Hepatic stellate cell (primary cell): Measurements from ENCODE around the gene EME2.
"Not testable (repeated sequence)": the region's sequence is repeated elsewhere in the genome, so short reads cannot be mapped to it uniquely, and the experiment has no call there.

Experiments used
- DNase-seq: peaks from one replicate; pipeline ENCODE4 v3.0.0; 2011; ENCODE audit warnings: low spot score

EME2 gene, protein sequence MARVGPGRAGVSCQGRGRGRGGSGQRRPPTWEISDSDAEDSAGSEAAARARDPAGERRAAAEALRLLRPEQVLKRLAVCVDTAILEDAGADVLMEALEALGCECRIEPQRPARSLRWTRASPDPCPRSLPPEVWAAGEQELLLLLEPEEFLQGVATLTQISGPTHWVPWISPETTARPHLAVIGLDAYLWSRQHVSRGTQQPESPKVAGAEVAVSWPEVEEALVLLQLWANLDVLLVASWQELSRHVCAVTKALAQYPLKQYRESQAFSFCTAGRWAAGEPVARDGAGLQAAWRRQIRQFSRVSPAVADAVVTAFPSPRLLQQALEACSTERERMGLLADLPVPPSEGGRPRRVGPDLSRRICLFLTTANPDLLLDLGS

DNA sequence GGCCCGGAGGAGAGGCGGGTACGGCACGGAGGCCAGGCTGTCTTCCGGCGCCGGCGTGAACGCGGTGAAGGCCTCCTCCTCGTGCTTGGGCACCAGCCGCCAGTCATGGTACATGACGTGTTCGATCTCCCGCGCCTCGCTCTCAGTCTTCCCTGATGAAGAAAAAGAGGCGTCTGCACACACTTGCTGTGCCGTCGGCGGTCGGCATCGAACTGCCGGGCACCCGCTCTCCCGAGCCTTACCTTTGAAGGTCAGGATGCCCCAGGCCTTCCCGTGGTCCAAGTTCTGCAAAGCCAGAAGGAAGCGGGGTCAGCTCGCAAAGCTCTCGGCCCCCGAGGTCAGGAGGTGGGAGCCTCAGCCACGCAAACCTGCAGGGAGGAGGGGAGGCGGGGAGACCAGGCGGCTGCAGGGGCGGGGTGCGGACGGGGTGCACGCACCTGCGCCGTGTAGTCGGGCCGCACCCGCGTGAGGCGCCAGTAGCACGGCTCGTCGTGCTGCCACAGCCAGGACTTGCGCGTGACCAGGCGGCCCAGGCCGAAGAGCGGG, at the start of gene EME2:
EME2 (plus strand) TSS at position 449 of the 546 bp plus-strand sequence. CDS start 418 bp downstream, outside the sequence.
- peak; percentile 38 for DNase-seq

DNA sequence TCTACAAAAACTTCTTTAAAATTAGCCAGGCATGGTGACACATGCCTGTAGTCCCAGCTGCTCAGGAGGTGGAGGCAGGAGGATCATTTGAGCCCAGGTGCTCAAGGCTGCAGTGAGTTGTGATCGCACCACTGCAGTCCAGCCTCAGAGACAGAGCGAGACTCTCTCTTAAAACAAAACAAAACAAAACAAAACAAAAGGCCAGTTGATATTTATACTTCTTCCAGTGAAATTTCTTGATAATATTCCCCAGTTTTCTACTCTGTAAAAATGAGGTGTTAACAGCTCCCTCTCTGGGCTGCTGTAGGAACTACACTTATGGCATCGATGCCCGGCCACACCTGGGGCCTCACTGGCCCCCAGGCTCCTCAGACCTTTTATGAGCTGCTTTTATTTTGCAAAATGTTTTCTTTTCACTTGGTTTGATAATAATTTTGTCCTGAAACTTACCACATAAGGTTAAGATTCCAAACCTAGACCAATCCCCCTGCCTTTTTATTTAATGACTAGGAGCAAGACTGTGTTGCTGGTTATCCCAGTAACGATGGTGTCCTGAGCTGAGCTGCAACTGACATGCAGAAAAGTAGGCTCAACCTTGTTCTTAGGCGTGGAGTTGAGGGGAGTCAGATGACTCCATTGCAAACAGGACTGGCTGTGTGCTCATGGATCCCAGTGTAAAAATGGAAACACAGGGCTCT, 49.0 kb upstream of the EME2 start:
- DNase-seq: peak; percentile 45

DNA sequence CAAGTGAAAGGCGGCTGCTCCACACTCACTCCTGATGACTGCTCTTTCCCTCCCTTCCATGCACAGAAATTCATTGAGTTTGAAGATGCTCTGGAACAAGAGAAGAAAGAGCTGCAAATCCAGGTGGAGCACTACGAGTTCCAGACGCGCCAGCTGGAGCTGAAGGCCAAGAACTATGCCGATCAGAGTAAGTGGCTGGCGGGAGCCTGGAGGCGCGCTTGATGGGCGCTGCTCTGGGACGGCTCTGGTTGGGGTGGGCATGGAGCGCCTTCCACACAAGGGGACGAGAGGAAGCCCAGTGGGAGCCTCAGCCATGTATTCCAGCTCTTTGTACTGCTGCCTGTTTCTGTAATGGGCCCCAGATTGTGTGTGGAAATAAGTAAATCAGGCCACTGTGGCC, 48.1 kb upstream of the EME2 start:
- no peak for DNase-seq

DNA sequence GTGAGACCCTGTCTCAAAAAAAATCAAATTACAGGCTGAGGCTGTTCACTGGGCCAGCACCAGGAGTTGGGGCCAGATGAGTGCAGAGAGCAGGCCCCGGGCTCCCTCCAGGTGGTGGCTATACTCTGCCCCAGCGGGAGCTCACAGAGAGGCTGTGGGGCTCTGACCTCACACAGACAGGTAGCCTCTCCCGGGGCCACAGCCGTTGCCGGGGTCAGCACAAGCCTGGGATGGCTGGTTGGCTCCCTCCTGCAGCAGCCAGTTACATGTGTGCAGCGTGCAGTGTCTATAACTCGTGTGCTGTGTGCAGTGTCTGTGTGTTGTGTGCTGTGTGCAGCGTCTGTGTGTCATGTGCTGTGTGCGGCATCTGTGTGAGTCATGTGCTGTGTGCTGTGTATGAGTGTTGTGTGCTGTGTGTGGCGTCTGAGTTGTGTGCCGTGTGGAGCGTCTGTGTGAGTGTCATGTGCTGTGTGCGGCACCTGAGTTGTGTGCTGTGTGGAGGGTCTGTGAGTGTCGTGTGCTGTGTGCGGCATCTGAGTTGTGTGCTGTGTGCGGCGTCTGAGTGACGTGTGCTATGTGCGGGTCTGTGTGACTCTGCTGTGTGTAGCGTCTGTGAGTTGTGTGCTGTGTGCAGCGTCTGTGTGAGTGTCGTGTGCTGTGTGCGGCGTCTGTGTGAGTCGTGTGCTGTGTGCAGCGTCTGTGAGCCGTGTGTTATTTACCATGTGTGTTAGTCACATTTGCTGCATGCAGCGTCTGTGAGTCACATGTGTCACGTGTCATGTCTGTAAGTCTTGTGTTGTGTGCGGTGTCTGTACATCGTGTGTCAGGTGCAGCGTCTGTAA, 45.7 kb upstream of the EME2 start:
- no peak for DNase-seq

DNA sequence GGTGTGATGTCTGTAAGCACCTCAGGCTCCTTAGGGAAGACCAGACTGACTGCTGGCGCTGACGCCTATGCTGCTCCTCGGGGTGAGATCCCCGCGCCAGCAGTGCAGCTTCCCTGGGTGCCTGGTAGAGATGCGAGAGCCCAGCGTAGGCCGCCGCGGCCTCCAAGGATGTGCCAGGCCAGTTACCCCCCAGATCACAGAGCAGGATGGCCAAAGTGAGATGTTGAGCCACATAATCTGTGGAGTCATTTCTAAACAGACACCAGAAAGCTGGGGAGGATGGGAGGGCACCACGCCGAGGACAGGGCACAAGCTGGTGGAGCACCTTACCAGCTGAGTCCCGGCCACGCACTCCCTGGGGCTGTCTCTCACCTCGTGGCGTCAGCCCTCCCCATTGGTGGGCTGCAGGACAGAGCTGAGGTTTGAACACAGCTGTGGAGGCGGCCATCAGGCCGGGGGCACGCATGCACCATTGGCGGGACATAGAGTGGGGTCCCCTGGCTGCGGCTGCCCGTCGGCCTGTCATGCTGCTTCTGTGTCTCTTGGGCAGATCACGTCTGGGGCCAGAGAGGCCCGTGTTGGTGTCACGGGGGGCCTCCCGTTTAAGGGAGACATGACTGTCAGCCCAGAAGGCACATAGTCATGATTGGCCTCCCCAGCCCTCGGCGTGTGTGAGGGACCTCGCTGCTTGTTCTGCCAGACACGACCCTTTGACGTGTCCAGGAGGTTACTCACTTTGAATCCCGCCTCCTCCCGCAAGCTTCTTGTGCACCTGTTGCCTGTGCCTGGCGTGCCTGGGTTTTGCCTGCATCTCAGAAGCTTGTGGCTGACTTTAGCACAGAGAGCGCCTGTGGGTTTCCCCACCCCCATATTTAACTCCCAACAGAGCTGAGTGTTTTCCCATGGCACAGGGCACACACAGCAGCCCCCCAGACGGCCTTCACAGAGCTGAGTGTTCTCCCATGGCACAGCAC, 44.7 kb upstream of the EME2 start:
- no peak for DNase-seq

DNA sequence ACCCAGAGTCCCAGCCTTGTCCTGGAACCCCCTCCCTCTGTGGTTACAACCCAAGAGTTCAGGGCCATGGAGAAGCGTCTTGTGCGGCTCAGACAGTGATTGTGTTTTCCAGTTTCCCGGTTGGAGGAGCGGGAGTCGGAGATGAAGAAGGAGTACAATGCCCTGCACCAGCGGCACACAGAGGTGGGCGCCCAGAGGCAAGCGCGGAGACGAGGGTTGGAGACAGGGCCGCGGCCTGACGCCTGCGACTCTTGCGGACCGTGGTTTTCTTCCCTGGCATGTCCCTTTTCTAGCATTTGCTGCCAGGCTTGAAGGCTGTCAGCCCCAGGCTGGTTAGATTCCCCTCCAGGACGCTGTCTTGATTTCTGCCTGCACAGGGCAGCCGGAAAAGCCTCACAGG, 43.6 kb upstream of the EME2 start:
- DNase-seq: no peak

DNA sequence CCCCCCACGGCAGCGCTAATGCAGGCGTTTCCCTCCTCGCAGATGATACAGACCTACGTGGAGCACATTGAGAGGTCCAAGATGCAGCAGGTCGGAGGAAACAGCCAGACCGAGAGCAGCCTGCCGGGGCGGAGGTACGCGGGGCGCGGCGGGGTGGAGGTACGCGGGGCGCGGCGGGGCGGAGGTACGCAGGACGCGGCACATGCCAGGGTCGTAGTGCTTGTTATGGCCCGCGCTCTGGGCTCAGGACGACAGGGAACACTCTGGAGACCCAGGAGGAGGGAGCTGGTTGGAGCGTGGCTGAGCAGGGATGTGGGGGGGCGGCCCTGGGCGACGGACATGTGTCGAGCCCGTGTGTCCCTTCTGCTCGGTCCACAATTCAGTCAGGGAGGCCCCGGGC, 43.2 kb upstream of the EME2 start:
- DNase-seq: no peak

DNA sequence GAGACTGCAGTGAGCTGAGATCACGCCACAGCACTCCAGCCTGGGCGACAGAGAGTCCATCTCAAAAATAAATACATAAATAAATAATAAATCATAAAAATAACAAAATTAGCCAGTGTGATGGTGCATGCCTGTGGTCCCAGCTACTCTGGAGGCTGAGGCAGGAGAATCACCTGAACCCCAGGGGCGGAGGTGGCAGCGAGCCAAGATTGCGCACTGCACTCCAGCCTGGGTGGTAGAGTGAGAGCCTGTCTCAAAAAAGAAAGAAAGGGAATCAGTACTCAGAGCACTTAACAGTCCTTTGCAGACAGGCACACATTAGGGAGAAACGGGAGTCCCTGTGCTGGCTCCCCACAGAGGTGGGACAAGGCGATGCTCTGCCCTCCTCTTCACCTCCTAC, 41.5 kb upstream of the EME2 start:
- no peak for DNase-seq

DNA sequence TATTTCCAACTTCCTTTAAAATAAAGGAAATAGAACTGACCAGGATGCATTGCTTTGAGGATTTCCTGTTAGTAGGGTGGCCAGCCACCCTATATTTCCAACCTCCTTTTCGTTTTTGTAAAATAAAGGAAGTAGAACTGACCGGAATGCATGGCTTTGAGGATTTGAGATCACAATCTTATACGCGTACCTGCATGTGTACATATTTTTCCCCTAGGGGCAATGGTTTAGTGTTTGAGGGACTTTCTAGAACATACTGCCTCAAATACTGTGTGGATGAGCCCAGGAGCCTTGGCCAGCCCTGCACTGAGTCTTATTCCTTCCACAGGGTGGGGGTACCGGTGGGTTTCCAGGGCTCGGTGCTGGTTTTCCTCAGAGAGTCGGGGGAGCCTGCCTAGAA, 41.0 kb upstream of the EME2 start:
- no peak for DNase-seq

DNA sequence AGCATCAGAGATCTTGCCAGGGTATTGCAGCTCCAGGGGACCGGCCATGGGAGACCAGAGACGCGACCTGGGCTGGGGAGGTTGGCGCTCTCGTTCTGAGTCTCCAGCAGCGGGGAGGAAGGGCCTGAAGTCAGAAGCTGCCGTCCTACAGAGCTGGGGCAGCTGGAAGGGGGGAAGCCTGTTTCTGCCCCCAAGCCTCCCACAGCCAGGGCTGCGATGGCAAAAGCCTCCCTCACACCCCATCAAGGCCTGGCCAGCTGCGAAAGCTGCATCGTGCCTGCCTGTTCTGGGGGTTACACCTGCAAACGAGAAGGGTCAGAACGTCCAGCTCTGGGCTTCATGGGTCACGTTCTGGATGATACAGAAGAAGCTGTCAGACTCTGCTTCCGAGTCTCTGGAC, 40.5 kb upstream of the EME2 start:
- no peak for DNase-seq

DNA sequence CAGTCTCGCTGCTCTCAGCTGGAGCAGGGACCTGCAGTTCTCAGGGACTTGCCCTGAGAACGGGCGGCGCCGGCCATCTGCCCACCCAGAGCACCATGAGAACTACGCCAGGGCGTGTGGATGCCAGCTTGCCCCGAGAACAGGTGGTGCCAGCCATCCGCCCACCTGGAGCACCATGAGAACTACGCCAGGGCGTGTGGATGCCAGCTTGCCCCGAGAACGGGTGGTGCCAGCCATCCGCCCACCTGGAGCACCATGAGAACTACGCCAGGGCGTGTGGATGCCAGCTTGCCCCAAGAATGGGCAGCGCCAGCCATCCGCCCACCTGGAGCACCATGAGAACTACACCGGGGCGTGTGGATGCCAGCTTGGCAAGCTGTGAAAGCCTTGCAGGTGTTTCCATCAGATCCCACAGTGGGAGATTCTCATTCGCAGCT, 40.0 kb upstream of the EME2 start:
- DNase-seq: not testable (repeated sequence)

DNA sequence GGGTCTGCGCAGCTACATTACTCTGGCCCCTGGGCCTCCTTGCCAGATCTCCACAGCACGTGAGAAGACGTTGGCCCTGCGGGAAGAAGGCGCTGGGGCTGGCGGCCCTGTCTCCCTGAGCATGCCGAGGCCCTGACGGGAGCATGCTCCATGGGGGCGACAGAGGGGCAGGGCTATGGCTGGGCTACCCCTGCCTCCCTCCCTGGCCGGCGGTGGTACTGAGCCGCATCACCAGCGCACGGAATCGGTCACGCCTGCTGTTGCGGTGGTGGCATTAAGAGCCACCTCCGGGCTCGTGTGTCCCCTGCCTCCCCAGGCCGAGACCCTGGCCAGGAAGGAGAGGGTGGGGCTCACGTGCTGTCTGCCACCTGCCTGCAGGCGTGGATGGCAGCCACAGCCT, 38.5 kb upstream of the EME2 start:
- no peak for DNase-seq

DNA sequence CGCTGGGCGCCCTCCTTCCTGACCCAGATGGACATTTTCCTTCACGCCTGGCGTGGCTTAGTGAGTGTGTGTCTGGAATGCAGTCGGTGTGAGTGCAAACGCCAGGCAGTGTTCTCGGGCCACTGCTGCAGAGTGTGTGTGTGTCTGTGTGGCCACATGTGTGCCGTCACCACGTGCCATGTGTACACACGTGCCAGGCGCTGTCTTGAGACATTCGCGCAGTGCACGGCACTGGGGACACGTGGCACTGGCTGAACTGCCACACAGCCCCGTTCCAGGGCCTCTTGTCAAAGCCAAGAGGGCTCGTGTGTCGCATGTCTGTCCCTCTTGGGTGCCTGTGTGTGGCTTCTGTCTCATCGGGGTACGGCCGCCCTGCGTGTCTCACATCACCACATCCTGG, 37.8 kb upstream of the EME2 start:
- no peak for DNase-seq

DNA sequence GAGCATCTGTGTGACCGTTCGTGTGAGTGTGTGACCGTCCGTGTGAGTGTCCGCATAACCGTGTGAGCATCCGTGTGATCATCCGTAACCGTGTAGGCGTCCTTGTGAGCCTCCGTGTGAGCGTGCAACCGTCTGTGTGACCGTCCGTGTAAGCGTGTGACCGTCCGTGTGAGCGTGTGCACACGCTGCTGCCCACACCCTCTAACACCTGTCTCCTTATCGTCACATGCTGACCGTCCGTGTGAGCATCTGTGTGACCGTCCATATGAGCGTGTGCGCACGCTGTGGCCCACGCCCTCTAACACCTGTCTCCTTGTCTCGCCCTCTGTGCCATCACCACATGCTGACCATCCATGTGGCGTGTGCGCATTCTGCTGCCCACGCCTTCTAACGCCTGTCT, 32.4 kb upstream of the EME2 start:
- no peak for DNase-seq

DNA sequence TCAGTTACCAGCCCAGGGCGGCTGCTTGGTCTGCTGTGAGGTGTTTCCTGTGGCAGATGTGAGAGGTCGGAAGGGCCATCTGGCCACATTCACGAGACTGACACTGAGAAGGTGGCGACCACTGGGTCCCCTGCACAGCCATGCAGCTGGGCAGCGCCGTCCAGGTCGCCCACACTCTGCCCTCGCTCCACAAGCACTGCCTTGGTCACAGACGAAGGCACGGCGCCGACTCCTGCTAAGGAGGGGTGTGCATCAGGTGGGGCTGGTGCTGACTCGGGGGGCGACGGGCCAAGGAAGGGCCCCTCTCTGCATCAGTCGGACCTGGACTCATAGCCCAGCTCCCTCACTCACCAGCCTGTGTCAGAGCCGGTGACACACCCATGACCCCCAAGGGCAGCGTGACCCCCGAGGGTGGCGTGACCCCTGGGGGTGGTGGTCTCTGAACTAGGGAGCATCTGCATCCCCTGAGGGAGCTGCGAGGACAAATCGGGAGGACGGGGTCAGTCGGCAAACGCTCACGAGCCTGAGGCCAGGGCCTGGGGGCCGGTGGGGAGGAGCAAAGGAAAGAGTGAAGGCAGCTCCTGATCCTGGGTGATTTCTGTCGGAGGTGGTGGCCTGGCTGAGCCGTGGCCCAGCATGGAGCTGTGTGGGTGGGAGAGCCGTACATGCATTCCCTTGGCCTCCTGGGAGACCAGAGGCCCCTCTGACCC, 31.7 kb upstream of the EME2 start:
- DNase-seq: no peak

DNA sequence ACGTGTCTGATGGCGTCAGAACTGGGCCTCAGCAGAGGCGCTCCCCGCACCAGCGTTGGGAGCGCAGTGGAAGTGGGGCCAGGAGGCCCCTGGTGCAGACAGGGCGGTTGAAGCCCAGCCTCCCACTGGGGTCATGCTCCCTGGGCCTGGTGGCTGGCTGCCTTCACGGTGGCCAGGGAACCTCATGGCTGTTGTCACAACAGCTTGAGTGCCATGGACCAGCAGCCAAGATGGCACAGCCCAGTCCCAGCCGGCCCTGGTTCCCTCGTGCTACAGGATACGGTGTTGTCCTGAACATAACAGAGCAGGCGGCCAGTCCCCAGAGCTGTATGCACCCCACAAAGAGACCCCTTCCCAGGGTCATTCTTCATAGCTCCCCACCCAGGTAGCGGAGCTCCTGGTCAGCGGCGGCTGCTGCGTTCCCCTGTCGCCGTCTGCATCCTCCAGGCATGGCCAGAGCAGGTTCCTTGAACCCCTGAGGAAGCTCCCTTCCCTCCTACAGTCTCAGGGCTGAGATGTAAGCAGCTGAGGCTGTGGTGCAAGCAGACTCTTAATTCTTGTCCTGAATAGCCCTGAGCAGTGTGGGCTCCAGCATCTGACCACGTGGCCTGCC, 31.0 kb upstream of the EME2 start:
- no peak for DNase-seq

DNA sequence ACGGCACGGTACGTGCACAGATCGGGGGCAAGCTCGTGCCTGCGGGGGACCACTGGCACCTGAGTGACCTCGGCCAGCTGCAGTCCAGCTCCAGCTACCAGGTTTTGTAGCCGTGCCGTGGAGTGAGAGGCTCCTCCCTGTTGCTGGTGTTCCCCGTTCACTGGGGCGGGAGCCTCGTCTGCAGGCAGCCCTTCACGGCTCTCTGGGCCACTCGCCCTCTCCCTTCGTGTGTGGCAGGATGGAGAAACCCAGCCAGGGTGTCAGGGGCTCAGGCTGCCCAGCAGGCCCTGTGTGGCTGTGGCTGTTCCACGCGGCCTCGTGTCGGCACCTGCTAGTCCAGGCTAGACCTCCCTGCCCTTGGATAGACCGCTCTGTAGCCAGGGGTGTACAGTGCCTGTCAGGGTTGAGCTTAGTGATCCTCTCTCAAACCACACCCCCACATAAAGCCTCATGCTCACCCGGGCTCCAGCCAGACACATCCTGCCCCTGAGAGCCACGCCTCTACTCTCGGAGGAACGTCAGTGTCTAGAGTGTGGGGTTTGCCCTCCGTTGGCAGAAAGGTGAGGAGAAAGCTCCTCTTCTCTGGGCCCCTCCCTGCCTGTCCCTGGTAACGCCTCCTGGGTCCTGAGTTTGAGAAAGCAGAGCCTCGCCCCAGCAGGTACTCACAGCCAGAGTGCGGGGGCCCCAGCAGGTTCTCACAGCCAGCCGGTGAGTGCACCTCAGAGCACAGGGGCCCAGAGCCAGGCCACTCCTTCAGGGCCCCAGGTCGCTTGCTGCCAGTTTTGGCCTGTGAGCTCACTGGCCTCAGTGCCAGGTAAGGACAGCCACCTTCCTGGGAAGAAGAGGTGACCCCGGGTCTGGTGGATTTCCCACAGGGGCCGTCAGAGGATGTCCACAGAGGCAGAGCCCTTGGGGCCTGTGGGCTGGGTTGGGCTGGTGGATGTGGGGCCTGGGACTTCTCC, 29.0 kb upstream of the EME2 start:
- no peak for DNase-seq

DNA sequence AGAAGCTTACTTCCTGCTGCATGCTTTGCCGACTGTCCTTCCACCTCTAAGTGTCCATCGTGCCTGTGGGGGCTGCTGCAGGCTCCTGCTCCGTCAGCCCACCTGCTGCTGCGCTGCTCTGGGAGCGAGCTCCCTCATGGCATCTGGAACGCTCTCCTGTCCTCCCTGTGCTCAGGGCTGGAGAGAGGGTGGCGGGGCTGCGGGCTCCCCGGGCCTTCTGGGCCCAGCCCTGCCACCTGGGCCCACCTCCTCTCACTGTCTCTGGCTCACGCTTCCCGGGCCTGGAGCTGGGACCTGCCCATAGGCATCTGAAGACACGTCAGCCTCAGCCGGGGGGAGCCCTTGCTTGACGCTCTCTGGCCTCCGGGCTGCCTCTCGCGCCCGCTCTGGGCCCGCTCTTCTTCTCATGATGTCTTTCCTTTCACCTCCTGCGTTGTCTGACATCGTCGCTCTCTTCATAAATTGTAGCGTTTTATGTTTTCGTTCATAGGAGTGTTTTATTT, 28.2 kb upstream of the EME2 start:
- DNase-seq: no peak
